ENCODE results near the gene C5orf63.
"Not testable (repeated sequence)": the region's sequence is repeated elsewhere in the genome, so short reads cannot be mapped to it uniquely, and the experiment has no call there.

C5orf63 gene

DNA sequence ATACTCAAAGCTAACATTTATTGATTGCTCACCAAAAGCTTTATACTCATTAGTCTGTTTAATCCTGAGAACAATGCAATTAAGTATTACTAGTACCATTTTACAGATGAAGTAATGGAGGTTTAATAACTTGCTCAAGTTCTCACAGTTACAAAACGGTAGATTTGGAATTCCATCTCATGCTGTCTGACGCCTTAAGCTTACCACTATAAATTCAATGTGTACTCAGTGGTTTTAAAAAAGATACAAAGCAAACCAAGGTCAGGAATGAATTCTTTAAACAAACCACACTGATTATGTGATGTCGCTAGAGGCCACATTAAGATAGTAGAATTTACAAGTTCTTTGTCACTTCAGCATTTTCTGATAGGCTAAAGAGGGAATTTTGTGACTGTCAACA, 1.2 kb upstream of the C5orf63 start:
- no peak for DNase-seq (ENCODE audit: low spot score)

DNA sequence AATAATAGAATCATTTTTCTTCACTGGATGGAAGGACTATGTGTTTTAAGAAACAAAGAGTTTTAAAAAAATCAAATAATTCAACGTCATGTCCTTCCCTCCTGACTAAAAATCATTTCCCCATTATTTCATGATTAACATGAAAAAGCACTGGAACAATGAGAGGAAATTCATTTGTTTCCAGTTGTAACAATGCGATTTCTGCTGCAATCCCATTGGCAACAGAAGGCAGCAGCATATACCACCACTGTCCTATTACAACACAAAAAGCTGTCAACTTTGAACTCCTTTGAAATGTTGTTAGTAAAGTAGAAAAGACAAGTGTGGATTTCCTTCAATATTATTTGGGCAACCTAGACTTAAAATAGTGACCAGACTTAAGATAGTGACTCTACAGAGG, 3.1 kb downstream of the C5orf63 start:
- no peak for DNase-seq (ENCODE audit: low spot score)

DNA sequence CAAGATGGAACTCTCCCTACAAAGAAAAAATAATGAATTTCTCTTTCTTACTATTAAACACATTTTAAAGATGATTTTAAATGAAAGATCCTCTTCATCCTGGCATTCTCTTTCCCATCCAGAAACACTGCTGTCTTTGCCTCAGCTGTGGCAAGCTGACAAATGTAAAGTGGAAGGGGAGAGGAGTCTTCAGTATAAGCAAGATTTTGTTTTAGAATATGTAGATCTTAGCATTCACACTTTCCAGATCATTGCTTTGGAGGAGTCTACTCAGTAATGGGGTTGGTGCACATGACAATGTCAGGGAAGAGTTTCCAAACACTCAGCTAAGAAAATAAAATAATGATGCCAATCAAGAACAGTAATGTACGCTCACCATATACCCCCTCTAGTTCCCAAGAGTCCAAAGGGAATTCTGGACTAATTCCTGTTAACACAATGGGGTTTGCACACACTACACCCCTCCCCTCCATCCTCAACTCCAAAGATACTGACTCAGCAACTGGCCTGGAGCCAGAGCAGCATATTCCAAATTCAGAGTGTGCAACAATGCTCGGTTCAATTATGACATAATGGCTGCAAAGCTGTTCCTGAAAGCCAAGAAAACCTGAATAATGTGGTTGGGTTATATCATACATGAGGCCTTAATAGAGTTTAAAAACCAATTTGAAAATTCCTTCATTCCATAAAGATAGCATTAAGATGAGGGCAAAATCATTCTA, 4.6 kb downstream of the C5orf63 start:
- no peak for DNase-seq (ENCODE audit: low spot score)

DNA sequence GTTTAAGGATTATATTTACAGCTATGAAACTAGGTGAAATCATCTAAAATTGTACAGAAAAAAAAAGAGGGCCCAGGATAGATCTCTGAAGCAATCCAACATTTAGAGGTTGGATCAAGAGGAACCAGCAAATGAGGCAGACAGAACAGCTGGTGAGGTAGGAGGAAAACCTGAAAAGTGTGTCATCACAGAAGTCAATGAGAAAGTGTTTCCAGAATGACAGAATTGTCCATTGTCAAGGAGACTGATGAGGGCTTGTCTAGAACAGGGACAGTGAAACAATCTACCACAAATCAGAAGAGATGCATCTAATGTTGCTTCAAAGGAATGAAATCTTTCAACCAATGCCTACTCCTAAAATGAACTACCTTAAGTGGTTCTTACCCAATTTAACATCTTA, 6.6 kb downstream of the C5orf63 start:
- DNase-seq (ENCODE audit: low spot score), result no peak

DNA sequence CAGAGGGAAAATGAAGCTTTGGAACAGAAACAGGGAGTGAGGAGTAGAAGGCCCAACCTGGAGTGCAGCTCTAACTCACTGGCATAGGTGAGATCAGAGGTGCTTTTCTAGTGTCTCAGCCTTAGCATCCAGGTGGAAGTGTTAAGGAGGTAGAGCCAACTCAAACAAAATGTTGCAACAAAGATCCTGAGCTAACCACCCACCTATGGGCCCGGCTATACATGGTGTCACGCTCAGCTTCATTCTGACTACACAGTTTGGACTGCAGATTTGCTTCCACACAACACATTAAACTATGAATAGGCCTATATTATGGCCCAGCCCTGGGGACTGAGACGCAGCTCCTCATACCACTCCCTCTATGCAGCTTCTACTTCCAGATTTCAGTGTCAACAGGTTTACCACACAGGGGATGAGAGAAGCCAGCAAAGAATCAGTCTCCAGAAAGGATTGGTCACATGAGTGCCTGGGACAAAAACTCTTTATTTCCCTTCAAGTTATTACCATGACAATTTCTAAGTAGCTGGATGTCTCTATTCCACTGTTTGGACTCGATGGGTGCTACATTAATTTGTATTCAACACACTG, 9.0 kb downstream of the C5orf63 start:
- no peak for DNase-seq (ENCODE audit: low spot score)

DNA sequence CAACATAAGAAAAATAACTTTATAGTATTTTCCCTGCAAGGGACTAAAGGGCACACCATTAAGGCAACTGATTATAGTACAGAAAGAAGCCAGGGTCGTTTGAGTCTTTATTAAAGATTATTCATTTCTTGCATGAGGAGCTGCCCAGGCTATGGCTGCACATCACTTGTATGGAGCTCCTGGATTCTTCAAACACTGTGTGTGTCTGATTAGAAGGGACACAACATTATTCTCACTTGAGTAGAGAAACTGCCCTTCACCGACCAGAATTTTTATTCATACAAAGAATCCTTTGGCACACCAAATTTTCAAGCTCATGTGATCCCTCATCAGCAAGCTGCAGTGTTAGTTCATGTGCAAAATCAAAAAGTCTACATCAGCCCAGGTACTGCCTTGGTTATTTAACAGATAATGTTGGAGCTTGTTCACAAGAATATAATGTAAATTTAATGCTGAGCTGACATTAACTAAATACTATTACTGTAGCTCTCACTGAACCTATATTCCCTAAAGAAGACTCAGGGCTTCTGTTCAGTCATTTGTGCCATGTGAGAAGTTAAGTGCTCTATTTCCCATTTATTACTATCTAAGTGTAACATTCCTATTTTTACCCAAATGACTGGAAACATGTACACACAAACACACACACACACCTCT, 9.9 kb downstream of the C5orf63 start:
- no peak for DNase-seq (ENCODE audit: low spot score)

DNA sequence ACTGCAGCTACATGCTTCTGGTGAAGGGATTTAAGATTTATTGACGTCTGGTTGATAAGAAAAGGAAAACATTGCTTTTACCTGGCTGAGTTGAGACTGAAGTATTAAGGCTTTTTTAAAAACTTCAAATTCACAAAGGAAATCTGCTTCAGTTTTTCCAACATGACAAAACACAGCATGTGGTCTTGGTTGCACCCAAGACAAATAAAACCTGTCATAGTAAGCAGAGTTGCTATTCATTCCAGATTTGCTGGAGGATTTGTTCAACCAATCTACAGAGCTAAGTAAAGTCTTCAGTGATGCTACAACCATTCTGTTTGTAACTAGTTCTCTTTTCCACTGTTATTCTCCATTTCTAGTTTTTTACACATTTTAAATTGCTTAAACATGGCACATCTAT, 11.3 kb downstream of the C5orf63 start:
- DNase-seq (ENCODE audit: low spot score), result no peak

DNA sequence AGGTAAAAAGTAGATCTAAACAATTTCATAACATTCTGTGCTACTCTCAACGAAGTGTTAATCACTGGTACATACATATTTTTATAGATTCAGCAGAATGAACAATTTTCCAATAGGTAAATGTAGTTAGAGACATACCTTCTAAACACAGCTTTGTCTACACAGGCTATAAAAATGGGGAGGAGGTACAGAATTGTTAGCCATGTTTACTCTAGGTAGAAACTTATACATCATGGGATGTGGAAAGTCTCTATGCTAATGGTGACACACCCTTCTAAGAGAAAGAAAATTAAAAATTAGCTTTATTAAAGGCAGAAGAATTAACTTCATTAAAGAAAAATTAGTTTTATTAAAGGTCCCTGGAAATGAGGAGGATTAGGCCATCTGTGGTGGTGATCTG, 11.8 kb downstream of the C5orf63 start:
- DNase-seq (ENCODE audit: low spot score), result no peak

DNA sequence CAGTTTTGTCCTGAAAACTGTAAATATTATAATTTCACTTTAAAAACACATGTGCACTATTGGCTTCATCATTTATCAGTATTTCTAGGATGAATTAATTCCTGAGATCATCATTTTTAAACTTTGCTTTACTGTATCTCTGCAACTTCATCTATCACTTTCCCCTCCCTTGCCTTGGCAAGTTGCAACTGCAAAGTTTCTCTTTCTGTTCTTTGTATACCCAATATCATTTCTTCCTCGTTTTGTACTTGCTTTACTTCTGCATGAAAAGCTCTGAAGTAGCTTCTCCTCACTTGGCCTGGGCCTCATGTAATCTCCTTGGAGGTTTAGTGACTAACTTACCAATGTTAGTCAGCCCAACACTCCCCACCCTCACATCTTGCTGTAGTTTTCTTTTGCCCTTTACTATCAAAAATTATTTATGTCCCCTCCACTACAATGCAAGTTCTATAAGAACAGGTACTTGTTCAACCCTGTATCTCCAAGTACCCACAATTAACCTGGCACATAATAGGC, 12.8 kb downstream of the C5orf63 start:
- DNase-seq (ENCODE audit: low spot score), result peak; percentile 23

DNA sequence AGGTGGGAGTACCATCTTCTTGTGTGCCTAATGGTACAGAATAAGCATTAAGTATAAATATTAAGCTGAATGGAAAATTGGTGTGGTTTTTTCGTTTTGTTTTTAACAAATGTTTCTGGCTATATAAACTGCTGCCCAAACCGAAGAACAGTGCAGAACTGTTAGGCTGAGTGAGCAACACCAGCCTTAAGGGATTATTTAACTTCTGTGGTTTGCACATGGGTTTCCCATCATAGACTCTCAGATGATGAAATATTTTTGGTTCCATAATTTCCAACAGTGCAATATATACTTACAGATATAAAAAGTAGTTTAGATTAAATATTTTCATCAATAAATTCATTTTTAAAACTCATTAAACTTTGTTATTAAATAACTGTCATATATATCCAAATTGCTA, 16.4 kb downstream of the C5orf63 start:
- no peak for DNase-seq (ENCODE audit: low spot score)

DNA sequence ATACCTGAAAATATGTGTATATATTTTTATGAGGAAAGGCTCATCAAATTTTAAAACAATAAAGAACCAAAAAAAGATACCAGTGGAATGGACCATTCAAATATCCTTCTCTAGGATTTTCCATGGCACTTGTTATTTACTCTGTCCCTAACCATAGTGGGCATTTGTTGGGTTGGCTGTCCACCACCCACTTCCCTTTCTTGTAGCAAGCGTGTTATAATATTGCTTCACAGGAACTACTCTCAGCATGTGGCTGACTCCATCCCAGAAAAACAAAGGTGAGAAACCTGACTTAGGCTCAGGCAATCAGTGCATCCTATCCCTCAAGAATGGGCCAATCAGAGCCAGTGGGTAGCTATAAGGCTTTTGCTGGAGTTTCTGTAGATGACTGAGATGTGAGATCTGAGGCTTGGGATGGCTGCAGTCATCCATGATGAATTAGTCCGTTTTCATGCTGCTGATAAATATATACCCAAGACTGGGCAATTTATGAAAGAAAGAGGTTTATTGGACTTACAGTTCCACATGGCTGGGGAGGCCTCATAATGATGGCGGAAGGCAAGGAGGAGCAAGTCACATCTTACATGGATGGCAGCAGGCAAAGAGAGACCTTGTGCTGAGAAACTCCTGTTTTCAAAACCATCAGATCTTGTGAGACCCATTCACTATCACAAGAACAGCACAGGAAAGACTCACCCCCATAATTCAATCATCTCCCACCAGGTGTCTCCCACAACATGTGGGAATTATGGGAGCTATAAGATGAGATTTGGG, 17.2 kb downstream of the C5orf63 start:
- DNase-seq (ENCODE audit: low spot score), result no peak

DNA sequence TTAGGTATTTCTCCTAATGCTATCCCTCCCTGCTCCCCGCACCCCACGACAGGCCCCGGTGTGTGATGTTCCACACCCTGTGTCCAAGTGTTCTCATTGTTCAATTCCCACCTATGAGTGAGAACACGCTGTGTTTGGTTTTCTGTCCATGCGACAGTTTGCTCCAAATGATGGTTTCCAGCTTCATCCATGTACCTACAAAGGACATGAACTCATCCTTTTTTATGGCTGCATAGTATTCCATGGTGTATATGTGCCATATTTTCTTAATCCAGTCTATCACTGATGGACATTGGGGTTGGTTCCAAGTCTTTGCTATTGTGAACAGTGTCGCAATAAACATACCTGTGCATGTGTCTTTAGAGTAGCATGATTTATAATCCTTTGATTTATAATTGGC, 19.8 kb downstream of the C5orf63 start:
- not testable (repeated sequence) for DNase-seq (ENCODE audit: low spot score)

DNA sequence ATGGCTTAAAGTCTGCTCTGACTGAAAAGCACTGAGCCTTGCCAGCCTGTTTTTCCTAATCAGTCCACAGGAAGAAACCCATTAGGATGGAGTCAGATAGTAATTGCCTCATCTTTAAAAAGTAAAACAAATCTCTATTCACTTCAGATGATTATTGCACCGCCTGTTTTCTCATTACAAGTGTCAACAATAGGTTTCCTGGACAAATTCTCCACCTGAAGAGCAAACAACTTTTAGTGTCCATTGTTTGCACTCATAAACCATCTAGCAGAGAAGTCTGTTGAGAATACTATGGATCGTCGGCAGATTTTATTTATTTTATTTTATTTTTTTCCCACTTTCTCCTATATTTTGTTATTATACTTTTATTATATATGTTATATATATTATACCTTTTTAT, 20.3 kb downstream of the C5orf63 start:
- DNase-seq (ENCODE audit: low spot score), result no peak

DNA sequence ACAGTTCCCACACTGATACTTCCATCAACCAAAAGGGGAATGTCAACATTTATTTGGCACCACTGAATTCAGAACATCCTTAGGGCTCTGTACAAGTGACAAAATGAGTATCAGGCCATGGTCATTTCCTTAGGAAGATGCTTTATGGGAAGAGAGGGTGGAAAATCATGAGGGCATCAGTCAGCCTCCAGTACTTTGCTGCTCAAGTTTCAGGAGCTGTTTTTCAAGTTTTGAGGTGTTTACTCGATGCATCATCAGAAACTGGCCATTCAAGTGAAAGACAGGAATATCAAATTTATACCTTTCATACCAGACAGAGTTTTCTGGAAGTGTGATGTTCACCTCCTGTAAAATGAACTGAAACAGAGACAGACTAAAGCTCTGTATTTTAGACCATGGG, 21.7 kb downstream of the C5orf63 start:
- DNase-seq (ENCODE audit: low spot score), result no peak

DNA sequence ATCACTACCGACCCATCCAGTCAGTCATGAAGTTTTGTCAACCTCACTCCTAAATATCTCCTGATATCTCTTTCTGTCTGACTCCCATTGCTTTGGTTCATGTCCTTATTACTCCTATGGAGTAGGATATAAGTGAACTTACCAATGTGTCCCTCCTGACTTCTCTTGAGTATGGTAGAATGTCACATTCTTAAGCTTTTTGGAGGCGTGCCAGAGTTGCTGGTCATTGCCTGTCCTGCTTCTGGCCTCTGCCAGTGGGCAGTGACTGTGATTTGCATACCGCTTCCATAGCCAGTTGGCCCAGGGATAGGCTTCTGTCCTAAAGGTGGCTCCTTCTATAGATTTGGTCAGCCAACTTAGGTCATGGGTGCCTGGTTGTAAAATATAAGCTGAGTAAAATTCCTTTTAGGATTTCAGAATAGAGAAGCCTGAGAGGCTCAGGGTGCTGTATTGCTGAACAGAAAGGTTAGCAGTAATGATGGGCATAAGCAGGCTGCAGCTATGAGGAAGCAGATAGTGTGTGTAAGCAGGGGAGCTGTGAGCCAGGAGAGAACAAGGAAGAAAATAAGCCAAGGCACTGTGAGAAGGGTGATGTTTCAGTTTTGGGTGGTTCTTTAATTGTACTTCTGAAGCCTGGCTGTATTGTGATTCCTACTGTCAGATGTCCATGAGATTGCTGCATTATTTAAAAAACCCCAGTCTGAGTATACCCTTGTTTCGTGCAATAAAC, 26.8 kb downstream of the C5orf63 start:
- no peak for DNase-seq (ENCODE audit: low spot score)

DNA sequence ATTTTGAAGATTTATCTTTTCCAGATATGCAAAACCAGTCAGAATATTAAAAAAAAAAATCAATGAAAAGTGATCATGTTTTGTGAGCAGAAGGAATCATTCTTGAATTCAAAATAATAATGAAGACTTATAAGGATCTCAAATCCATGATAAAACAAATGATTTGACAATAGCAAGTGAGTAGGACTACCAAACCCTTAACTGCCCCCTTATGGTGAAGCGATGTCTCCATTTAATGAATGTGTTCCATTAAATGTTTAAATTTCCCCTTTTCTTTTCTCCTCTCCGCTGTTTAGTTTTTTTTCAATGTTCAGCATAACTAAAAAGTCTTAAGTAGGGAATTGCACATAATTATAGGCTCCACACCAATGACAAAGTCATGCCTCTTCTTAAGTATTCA, 30.7 kb downstream of the C5orf63 start:
- peak; percentile 14 for DNase-seq (ENCODE audit: low spot score)

DNA sequence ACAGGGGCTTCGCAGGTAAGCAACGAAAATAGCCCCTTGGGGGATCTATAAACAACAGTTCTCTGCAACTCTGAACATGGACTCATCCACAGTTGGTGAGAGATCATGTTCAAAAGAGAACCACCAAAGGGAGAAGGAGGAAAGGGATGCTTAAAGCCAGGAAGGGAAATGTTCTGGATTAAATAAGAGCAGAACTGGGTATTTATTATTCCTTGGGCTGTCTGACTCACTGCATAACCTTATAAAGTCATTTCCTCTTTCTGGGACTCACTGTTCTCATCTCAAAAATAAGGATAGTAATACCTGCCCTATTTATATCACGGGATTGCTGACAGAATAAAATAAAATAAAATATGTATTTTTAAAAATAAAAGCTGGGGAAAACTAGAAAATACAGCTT, 31.7 kb downstream of the C5orf63 start:
- peak; percentile 30 for DNase-seq (ENCODE audit: low spot score)

DNA sequence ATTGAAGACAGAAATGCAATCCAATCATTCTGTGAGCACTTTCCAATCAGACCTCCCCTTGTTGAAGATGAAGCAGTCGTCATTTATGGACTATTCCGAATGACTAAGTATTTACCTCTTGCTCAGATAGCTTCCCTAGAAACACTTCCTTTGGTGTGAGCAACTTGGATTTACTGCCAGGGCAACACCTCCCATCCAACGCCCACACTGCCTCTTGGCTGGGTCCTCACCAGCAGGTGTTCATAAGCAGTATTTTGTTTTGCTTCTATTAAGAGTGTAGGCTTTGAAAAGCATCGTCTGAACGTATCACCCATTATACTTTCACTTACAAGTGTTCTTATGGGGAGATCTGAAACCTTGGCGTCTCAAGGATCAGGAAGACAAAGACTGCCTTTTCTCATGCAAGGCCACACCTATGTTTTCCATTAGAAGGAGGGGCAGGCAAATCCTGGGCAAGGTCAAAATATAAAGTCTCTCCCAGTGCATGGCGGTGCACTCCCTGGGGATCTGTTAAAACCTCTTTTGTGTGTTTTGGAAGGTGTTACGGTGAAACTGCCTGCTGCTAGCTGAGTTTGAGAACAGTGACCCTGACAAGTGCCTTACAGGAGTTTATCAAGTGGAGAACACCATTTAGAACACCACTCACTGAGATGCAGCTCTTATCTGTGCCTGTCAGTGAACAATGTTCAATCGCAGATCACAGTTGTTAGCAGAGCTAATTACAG, 32.3 kb downstream of the C5orf63 start:
- no peak for DNase-seq (ENCODE audit: low spot score)

DNA sequence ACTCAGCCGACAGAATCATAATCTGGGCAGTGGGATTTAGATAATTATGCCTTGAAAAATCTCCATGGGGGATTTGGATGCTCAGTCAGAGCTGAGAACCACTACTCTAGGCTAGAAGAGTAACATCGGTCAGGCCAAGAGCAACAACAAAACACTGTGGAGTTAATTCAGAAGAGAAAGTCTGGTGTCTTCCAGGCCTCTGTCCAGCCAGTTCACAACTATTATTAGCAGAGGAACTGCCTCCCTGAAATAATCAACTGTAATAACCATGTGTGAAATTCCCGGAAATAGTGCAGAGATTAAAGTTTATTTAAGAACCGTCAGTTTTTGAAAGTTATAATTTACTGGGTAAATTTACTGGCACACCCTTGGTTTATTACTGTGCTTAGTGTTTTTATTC, 34.8 kb downstream of the C5orf63 start:
- DNase-seq (ENCODE audit: low spot score), result no peak

DNA sequence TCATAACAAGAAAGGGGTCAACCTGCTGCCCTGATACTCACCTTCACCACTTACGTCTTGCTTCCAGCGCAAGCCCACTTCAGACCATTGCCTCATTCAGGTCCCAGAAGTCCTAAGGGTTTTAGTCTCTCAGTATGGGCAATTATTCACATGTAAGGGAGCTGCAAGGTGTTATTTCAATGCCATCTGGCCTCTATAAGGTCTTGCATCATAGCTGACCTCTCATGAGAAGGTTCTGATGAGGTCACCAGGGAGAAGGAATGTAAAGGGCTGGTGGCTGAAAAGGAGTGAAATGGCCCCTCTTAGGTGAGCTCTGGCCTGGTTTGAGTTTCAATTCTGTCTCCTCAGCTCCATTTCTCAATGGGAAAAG, 41.5 kb downstream of the C5orf63 start:
- no peak for DNase-seq (ENCODE audit: low spot score)

DNA sequence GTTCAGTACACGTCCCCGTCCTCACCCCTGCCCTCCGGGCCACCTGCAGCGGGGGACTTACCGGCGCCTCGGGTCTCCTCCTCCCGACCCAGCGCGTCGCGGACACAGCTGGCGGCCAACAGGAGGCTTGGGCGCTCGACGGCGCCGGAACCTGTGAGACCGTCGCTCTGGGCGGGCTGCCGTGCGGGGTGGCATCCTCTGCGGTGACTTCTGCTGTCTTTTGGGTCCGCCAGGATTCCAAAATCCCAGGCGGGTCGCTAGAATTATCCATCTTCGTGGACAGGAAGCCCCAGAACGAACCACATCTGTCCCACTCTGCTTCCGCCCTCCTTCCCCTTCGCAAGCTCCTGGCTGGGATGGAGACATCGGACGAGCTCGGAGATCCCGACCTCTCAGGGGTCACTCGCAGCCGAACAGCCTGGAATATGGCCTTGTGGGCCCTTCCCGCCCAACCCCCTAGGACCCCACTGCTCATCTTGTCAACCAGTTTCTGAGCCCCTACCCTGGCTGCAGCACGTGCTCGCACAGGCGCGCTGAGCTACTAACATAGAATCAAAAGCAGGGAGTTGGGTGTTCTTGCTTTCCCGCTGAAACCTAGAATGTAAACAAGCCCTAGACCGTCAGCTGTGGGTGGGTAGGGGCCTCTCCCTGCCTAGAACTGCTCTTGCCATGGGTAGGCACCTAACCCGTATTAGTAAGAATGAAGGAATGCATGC, 42.0 kb downstream of the C5orf63 start:
- no peak for DNase-seq (ENCODE audit: low spot score)
